ENCODE results near the gene TSSK2.

Gene TSSK2

DNA sequence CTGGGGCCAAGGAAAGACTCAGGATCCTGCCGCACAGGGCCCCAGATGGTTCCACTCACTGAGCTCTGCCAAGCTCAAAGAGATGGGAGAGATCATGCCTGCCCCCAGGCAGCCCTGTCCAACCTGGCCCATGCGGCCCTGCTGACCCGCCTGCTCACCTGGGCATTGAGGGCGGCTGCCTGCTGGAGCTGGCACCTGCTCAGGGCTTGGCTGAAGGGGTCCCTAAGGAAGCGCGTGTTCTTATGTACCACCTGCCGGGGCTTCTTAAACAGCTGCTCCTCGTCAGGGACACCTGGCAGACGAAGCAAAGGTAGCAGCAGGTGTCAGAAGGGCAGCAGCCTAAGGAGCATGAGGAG, 7.9 kb downstream of the TSSK2 start:
- TF ChIP-seq TAF1 (IDR thresholded peaks at IDR 0.05; ENCODE audit: borderline replicate concordance, insufficient read depth, low read length) (no peak), SIN3A (IDR thresholded peaks at IDR 0.05; ENCODE audit: borderline replicate concordance, insufficient read depth, low read length) (no peak), FOXP2 (optimal IDR thresholded peaks at IDR 0.05; ENCODE audit: borderline replicate concordance, extremely low read depth, extremely low read length, insufficient read depth) (no peak), POLR2AphosphoS5 (IDR thresholded peaks at IDR 0.05; ENCODE audit: low read depth, low read length) (no peak)
- TF ChIP-seq, protein P1, sequence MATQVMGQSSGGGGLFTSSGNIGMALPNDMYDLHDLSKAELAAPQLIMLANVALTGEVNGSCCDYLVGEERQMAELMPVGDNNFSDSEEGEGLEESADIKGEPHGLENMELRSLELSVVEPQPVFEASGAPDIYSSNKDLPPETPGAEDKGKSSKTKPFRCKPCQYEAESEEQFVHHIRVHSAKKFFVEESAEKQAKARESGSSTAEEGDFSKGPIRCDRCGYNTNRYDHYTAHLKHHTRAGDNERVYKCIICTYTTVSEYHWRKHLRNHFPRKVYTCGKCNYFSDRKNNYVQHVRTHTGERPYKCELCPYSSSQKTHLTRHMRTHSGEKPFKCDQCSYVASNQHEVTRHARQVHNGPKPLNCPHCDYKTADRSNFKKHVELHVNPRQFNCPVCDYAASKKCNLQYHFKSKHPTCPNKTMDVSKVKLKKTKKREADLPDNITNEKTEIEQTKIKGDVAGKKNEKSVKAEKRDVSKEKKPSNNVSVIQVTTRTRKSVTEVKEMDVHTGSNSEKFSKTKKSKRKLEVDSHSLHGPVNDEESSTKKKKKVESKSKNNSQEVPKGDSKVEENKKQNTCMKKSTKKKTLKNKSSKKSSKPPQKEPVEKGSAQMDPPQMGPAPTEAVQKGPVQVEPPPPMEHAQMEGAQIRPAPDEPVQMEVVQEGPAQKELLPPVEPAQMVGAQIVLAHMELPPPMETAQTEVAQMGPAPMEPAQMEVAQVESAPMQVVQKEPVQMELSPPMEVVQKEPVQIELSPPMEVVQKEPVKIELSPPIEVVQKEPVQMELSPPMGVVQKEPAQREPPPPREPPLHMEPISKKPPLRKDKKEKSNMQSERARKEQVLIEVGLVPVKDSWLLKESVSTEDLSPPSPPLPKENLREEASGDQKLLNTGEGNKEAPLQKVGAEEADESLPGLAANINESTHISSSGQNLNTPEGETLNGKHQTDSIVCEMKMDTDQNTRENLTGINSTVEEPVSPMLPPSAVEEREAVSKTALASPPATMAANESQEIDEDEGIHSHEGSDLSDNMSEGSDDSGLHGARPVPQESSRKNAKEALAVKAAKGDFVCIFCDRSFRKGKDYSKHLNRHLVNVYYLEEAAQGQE (IDR thresholded peaks at IDR 0.05; ENCODE audit: insufficient read depth in 1 of 2, low read depth in 2 of 2, low read length in 2 of 2): no peak

DNA sequence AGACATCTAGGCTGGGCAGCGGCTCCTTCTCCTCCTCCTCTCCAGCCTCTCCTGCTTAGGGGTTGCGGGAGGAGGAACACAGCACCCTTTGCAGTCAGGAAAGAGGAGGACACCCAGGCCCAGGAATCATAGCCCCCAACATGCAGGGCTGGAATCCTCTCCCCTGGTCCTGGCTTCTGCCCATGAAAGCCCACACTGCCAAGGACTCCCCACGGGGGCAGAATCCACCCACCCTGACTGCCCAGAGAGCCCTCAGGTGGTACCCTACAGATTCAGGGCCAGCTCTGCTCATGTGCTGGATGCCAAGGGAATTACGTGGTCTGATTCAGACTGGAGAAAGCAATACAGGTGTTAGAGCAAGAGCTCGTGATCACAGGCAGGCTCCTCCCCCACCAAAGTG, 8.9 kb downstream of the TSSK2 start:
- no peak for TF ChIP-seq FOXP2 (optimal IDR thresholded peaks at IDR 0.05; ENCODE audit: borderline replicate concordance, extremely low read depth, extremely low read length, insufficient read depth)

DNA sequence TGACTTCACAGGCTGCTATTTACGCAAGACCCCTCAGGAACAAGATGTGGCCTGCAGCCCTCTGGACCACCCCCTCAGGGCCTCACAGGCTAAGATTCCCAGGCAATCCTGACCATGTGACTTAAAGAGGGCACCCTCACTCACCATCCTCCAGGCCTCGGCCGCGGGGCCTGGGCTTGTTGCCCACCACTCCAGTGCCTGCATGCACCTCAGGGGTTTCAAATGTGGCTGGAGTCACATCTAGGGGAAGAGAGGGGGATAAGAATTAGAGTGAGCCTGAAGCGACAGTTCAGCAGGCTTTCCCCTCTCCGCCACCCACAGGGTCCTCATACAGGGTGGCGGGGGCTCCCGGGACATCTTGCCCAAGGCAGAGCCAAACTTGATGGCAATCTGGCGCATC, 11.3 kb downstream of the TSSK2 start:
- TF ChIP-seq, protein P1 (IDR thresholded peaks at IDR 0.05; ENCODE audit: insufficient read depth in 1 of 2, low read depth in 2 of 2, low read length in 2 of 2): no peak
- TF ChIP-seq FOXP2 (optimal IDR thresholded peaks at IDR 0.05; ENCODE audit: borderline replicate concordance, extremely low read depth, extremely low read length, insufficient read depth): no peak
- TF ChIP-seq TAF1 (IDR thresholded peaks at IDR 0.05; ENCODE audit: borderline replicate concordance, insufficient read depth, low read length): no peak
- TF ChIP-seq POLR2AphosphoS5 (IDR thresholded peaks at IDR 0.05; ENCODE audit: low read depth, low read length): no peak
- TF ChIP-seq SIN3A (IDR thresholded peaks at IDR 0.05; ENCODE audit: borderline replicate concordance, insufficient read depth, low read length): no peak

DNA sequence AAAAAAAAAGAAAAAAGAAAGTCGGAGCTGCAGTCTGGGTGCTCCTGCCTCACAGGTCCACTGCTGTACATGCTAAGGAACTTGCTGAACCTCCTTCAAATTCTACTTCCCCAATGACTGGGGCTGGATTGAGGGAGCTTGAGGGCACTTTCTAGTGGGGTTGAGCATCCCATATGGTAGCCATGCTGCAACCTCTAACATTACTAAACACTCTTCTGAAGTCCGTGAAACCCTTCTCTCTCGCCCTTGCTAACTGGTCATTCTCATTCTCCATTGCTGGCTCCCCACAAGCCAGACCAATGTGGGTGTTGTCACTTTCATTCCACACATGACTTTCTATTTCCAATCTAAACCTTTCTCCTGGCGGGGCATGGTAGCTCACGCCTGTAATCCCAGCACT, 12.1 kb downstream of the TSSK2 start:
- TF ChIP-seq, protein P1 (IDR thresholded peaks at IDR 0.05; ENCODE audit: insufficient read depth in 1 of 2, low read depth in 2 of 2, low read length in 2 of 2): no peak
- no peak for TF ChIP-seq POLR2AphosphoS5 (IDR thresholded peaks at IDR 0.05; ENCODE audit: low read depth, low read length)
- no peak for TF ChIP-seq SIN3A (IDR thresholded peaks at IDR 0.05; ENCODE audit: borderline replicate concordance, insufficient read depth, low read length)
- no peak for TF ChIP-seq FOXP2 (optimal IDR thresholded peaks at IDR 0.05; ENCODE audit: borderline replicate concordance, extremely low read depth, extremely low read length, insufficient read depth)
- no peak for TF ChIP-seq TAF1 (IDR thresholded peaks at IDR 0.05; ENCODE audit: borderline replicate concordance, insufficient read depth, low read length)

DNA sequence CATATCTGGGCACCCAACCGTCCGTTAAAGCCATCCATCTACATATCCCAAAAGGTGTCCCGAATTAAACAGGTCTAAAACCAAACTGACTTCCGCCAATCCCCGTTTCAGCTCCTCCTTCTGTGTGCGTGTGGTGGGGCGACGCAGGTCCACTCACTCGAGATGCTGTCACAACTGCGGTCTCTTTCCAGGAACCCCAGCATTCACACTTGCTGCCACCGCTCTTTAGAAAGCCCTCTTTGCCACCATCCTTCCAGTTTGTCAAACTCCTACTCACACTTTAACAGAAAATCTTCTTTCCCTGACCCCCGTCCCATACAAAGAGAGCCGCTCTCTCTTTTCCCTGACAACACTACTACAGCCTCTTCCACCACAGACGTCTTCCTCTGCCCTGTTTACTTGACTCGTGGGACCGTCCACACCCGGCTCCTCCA, 12.9 kb downstream of the TSSK2 start:
- TF ChIP-seq TAF1 (IDR thresholded peaks at IDR 0.05; ENCODE audit: borderline replicate concordance, insufficient read depth, low read length): no peak

DNA sequence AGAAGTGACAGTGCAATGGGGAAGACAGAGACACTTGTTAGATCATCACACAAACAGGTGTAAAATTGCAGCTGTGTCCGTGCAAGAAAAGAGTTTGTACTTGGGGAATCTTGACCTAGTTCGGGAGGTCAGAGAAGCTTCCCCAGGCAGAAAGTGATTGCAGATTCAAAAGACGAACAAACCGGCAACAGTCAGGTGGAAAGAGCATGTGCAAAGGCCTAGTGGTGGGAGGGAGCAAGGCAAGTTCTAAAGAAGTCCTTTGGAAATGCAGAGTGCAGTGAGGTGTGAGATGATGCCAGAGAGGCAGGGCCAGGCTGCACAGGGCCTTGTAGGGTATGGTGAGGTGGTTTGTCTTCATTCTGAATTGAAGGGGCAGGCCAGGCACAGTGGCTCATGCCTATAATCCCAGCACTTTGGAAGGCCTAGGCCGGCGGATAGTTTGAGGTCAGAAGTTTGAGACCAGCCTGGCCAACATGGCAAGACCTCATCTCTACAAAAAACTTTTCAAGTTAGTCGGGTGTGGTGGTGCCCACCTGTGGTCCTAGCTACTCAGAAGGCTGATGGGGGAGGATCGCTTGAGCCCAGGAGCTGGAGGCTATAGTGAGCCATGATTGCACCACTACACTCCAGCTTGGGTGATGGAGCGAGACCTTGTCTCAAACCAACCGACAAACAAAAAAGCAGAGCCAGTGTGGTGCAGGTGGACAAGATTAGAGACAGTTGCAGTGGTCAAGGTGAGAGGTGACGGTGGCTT, 15.3 kb downstream of the TSSK2 start:
- TF ChIP-seq POLR2AphosphoS5 (IDR thresholded peaks at IDR 0.05; ENCODE audit: low read depth, low read length): no peak
- TF ChIP-seq, protein P1 (IDR thresholded peaks at IDR 0.05; ENCODE audit: insufficient read depth in 1 of 2, low read depth in 2 of 2, low read length in 2 of 2): no peak
- no peak for TF ChIP-seq TAF1 (IDR thresholded peaks at IDR 0.05; ENCODE audit: borderline replicate concordance, insufficient read depth, low read length)
- no peak for TF ChIP-seq FOXP2 (optimal IDR thresholded peaks at IDR 0.05; ENCODE audit: borderline replicate concordance, extremely low read depth, extremely low read length, insufficient read depth)
